Stomach (tissue), 4 donors: ENCODE measurements around the gene DLG2.

Experiments used
- POLR2A ChIP-seq, 4 donors: fragments of 450-650 bp; IDR thresholded peaks; one replicate each; pipeline ENCODE4 v1.6.1; 2016; ENCODE audit warnings: antibody characterized with exemption in 4 of 4, control low read depth in 2 of 4, mild to moderate bottlenecking in 1 of 4, moderate library complexity in 1 of 4
- POLR2AphosphoS5 ChIP-seq, 3 donors: sonication (generic); formaldehyde crosslinking; IDR thresholded peaks; one replicate each; pipeline ENCODE4 v1.6.1; 2016; ENCODE audit warnings: antibody characterized with exemption in 3 of 3

- TF ChIP-seq POLR2A (IDR thresholded peaks at IDR 0.05) (no peak), POLR2AphosphoS5 (IDR thresholded peaks at IDR 0.05) (no peak)
Measured at GRCh38 chr11:83766932-83767331, 1860.2 kb downstream of the DLG2 start.
